AG20443 (cell line): ENCODE data around the gene CPNE4.

ENCODE experiments used
- DNase-seq: peaks from one replicate; pipeline ENCODE4 v3.0.0; 2012; ENCODE audit warnings: low spot score, mixed read lengths

Gene CPNE4

GRCh38 chr3:131735116-131735515 lies 299.7 kb downstream of the CPNE4 start:
- peak; percentile 27 for DNase-seq

DNA sequence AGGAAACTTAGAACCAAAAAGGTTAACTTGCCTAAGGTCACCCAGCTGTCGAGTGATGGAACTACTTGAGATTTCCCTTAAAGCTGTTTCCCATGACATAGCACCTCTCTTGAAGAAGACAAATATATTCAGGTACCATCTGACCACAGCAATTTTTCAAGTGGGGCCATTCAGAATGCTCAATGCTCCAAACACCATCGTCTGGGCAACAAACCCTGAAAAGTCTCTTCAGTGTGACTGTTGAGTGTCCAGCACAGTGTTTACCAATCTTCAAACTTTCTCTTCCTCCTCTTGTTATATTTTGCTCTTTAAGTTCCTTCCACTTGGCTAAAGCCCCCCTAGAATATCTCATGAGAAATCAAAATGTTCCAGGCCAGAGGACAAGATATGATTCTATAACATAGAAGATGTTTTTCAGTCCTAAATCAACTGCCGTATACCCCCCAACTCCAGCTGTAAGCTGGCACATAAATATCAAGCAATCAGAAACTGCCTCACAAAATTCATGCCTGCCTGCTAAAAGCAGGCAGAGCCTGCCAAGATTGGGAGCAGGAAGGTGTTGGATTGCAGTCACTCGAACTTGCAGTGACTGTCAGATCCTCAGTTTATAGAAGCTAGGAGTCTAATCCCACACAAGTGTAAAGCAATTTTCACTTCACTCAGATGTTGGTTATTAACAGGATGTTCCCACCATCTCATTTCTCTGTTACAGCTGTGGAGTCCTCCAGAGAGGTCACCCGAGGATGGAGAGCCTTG lies 301.6 kb downstream of the CPNE4 start:
- DNase-seq = no peak

DNA sequence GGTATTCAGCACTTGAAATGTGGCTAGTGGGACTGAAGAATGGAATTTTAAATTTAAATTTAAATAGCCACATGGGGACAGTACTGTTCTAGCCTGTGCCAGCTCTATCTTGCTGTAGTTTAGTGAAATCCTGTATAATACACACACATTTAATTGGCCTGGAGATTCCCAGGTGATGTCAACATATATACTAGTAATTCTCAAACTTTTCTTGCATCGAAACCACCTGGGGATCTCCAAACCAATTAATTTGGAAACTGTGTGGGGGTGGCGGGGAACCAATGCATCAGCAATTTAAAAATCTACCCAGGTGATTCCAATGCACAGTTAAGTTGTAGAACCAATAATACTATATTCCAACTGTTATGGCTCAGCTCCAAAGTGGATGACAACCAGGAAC lies 303.1 kb downstream of the CPNE4 start:
- no peak for DNase-seq

GRCh38 chr3:131730581-131730980 lies 304.2 kb downstream of the CPNE4 start:
- DNase-seq = peak; percentile 59

DNA sequence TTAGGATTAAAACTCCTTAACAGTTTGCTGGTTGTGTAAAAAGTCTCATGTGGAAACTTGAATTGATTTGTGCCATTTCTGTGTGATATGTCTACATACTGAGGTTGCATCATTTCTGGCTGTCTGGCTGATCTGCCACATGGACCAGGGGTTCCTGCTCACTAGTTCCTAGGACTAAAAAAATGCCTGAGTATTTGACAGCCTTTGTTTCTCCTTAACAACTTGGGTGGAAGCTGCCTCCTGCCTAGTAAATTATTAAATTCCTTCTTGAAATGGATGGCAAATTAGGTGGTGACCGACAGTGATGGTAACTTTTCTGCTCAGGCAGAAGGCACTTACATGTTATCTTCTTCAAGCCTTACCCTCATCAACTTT lies 305.2 kb downstream of the CPNE4 start:
- no peak for DNase-seq

DNA sequence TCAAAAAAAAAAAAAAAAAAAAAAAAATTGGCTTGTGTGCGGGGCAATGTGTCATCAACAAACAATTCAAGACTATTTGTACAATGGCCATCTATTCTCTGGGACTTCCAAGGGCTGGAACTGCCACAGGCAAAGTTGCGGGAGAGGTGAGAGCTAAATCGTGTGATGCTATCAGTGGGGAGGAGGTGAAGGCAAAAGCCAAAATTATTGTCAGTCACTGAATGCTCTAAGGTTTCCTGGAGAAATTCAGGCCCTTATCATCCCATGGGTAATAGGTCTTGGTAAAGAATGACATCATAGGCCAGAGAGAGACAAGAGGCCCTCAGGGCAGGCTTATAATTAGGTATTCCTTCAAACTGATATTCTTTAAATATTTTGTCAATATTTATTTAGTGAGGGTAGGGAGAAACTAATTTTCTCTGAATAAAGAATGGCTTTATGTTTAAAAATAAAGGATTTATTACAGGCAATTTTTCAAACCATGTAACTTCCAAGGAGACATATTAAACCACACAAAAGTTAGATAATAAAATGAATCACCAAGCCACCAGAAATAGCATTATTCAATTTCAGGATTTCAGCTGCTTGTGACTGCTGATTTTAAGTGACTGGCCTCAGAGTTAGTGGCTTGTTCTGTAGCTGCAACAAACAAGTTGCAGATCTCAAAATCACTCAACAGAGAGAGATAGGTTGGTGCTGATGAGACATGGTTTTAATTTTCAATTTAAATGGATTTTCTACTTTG lies 305.7 kb downstream of the CPNE4 start:
- no peak for DNase-seq

- DNase-seq = no peak
Observed at GRCh38 chr3:131725414-131725813, 309.4 kb downstream of the CPNE4 start.

- no peak for DNase-seq
Observed at GRCh38 chr3:131723343-131723742, 311.5 kb downstream of the CPNE4 start.

GRCh38 chr3:131717493-131717892 lies 317.3 kb downstream of the CPNE4 start:
- no peak for DNase-seq

GRCh38 chr3:131716943-131717342 lies 317.9 kb downstream of the CPNE4 start:
- no peak for DNase-seq

GRCh38 chr3:131716007-131716406 lies 318.8 kb downstream of the CPNE4 start:
- peak; percentile 24 for DNase-seq

- no peak for DNase-seq
Observed at GRCh38 chr3:131714585-131715220, 320.1 kb downstream of the CPNE4 start.

DNA sequence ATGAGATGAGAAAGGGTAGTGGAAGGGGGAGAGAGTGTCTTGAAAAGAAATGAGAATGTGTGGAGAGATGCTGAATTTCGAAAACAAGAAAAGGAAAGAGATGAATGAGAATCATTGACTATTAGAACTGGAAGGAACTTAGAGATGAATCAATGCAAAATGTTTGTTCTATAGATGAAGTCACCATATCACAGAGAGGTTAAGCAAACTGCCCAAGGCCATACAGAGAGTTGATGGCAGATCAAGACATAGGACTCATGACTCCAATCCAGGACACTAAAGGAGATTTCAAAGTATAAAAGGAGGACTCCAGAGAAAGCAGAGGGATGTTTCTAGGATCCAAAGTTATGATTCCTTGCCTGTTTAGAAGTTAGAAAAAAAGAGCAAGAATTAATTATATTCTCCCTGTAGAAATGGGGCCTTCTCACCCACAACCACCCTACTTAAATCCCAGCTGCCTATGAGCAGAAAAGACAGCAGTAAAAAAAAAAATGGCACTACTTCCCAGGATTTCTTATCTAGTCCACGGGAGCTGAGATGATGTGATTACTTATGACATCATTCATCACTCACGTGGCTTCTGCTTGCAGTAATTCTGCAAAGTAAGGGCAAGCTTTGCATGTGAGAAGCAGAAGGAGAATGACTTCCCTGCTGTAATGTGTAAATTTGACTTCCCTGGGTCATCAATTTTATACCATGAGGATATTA lies 321.2 kb downstream of the CPNE4 start:
- no peak for DNase-seq

GRCh38 chr3:131712662-131713061 lies 322.2 kb downstream of the CPNE4 start:
- DNase-seq = no peak

GRCh38 chr3:131711114-131711768 lies 323.6 kb downstream of the CPNE4 start:
- no peak for DNase-seq

DNA sequence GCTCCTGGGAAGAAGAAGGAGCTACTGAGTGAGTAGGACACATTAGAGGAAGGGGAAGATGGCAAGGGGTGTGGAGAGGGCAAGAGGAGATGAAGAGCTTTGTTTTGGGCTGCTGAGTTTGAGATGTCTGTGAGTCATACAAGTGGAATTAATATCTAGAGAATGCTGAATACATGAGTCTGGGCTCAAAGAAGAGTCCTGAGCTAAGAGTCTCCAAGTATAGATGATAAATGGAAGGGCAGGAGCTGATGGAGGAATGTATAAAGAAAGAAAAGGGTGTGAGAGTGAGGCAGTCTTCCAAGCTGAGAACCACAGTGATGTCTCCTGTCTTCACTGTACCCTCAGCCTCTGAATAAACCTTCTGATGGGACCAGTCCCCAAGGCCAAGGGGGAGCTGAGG lies 326.6 kb downstream of the CPNE4 start:
- DNase-seq = peak; percentile 51

- no peak for DNase-seq
Observed at GRCh38 chr3:131705558-131706051, 329.2 kb downstream of the CPNE4 start.

DNA sequence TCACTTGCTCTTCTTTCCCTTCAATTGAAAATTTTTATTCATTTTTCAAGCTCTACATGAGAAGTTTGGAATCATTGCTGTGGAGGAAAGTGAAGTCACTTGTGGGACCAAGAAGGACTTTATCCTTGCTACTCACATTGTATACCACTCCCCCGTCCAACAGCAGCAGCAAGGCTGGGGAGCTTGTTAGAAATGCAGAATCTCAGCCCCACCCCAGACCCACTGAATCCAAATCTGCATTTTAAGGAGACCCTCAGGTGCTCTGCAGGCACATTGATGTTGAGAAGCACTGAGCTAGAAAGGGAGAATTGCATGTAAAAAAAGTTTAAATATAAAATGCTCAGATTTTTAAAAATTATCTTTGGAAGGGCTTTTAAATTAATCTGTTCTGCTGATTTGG lies 329.7 kb downstream of the CPNE4 start:
- no peak for DNase-seq

GRCh38 chr3:131704098-131704497 lies 330.7 kb downstream of the CPNE4 start:
- no peak for DNase-seq

GRCh38 chr3:131702146-131702545 lies 332.7 kb downstream of the CPNE4 start:
- DNase-seq = no peak

DNA sequence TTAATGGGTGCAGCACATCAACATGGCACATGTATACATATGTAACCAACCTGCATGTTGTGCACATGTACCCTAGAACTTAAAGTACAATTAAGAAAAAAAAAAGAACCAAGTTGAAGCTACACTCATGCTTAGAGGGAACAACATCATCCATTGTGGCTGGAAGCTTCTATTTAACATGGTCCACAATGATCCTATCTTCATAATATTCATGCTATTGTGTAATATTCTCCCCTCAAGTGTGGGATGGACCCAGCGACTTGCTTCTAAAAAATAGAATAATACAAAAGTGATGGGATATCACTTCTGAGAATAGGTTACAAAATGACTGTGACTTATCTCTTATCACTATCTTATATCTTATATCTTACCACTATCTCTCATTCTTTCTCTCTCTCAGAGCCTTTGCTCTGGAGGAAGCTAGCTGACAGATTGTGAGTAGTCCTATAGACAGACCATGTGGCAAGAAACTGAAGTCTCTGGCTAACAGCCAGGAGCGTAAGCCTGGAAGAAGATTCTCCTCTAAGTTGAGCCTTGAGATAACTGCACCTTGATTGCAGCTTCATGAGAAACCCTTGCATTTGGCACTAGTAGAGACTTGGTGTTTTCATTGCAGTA lies 333.6 kb downstream of the CPNE4 start:
- no peak for DNase-seq
